ENCODE data around the gene ITSN1. TPM values are rescaled to one million over a fixed set of nuclear protein-coding genes. Genes with fewer than 3 reads are reported as not detected.

ITSN1 gene
- total RNA-seq, 1 donor from 2014 or later: 116 TPM

DNA sequence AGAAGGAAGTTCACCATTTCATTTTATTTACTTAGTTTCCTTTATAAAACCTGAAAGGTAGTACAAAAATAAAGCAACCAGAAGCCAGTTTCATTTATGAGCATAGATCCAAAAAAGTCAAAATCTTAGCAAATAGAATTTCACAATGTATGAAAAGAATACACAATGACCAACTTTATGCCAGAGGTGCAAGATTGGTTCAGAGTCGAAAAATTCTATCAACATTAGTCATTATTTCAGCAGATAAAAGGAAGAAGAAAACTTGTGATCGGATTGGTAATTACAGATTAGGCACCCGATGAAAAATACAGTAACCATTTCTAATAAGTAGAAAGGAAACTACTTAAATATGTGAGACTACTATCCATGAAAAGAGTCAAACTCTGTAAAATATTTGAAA lies 89.1 kb downstream of the ITSN1 start:
- H3K36me3 Mint-ChIP-seq (ENCODE audit: insufficient read depth): peaks cover 21% of the 10 kb centered on the region
- H3K27me3 Mint-ChIP-seq: no peaks in the 10 kb centered on the region
- no peak overlapping the region for H3K4me3 Mint-ChIP-seq (ENCODE audit: low read depth)
- no peak for DNase-seq (ENCODE audit: low spot score, unreplicated experiment)
- H3K27ac Mint-ChIP-seq: peak overlapping the region; percentile 50
- TF ChIP-seq, protein P1, sequence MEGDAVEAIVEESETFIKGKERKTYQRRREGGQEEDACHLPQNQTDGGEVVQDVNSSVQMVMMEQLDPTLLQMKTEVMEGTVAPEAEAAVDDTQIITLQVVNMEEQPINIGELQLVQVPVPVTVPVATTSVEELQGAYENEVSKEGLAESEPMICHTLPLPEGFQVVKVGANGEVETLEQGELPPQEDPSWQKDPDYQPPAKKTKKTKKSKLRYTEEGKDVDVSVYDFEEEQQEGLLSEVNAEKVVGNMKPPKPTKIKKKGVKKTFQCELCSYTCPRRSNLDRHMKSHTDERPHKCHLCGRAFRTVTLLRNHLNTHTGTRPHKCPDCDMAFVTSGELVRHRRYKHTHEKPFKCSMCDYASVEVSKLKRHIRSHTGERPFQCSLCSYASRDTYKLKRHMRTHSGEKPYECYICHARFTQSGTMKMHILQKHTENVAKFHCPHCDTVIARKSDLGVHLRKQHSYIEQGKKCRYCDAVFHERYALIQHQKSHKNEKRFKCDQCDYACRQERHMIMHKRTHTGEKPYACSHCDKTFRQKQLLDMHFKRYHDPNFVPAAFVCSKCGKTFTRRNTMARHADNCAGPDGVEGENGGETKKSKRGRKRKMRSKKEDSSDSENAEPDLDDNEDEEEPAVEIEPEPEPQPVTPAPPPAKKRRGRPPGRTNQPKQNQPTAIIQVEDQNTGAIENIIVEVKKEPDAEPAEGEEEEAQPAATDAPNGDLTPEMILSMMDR (IDR thresholded peaks at IDR 0.05; ENCODE audit: unreplicated experiment): no peak
- H3K4me1 Mint-ChIP-seq (ENCODE audit: low read depth): peaks cover 19% of the 10 kb centered on the region
- H3K9me3 Mint-ChIP-seq (ENCODE audit: low read depth): no peaks in the 10 kb centered on the region

- TF ChIP-seq, protein P1 (IDR thresholded peaks at IDR 0.05; ENCODE audit: unreplicated experiment): no peak
- no peak for DNase-seq (ENCODE audit: low spot score, unreplicated experiment)
- H3K36me3 Mint-ChIP-seq (ENCODE audit: insufficient read depth): peaks cover 22% of the 10 kb centered on the region
- peaks cover 19% of the 10 kb centered on the region for H3K4me1 Mint-ChIP-seq (ENCODE audit: low read depth)
- no peaks in the 10 kb centered on the region for H3K9me3 Mint-ChIP-seq (ENCODE audit: low read depth)
- H3K27me3 Mint-ChIP-seq: no peaks in the 10 kb centered on the region
- peak overlapping the region; percentile 88 for H3K27ac Mint-ChIP-seq
- no peak overlapping the region for H3K4me3 Mint-ChIP-seq (ENCODE audit: low read depth)
These were observed 89.7 kb downstream of the ITSN1 start for GRCh38 chr21:33732038-33732437.

- no peaks in the 10 kb centered on the region for H3K9me3 Mint-ChIP-seq (ENCODE audit: low read depth)
- no peak for DNase-seq (ENCODE audit: low spot score, unreplicated experiment)
- no peak overlapping the region for H3K27ac Mint-ChIP-seq
- TF ChIP-seq, protein P1 (IDR thresholded peaks at IDR 0.05; ENCODE audit: unreplicated experiment): no peak
- peaks cover 19% of the 10 kb centered on the region for H3K4me1 Mint-ChIP-seq (ENCODE audit: low read depth)
- no peaks in the 10 kb centered on the region for H3K27me3 Mint-ChIP-seq
- H3K4me3 Mint-ChIP-seq (ENCODE audit: low read depth): no peak overlapping the region
- H3K36me3 Mint-ChIP-seq (ENCODE audit: insufficient read depth): peaks cover 19% of the 10 kb centered on the region
These were observed 91.3 kb downstream of the ITSN1 start for GRCh38 chr21:33733601-33734000.

DNA sequence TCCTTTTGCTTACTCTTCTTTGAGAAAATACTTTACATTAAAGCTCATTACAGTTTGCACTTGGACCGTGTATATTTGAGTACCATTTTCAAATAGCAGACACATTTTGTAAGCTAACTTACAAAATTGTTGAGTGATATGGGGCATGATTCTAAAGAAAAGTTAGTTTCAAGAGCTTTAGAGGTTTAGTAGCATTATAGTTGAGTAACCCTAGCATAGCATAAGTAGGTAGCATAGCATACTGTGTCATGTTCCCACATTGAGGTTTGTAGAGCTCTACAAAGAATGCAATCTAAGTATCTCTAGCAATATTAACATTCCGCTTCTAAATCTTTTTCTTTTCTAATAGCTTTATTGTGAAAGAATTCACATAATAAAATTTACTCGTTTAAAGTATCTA lies 92.0 kb downstream of the ITSN1 start:
- H3K4me3 Mint-ChIP-seq (ENCODE audit: low read depth): no peak overlapping the region
- peaks cover 17% of the 10 kb centered on the region for H3K4me1 Mint-ChIP-seq (ENCODE audit: low read depth)
- no peak overlapping the region for H3K27ac Mint-ChIP-seq
- no peak for DNase-seq (ENCODE audit: low spot score, unreplicated experiment)
- no peaks in the 10 kb centered on the region for H3K9me3 Mint-ChIP-seq (ENCODE audit: low read depth)
- H3K36me3 Mint-ChIP-seq (ENCODE audit: insufficient read depth): peaks cover 20% of the 10 kb centered on the region
- TF ChIP-seq, protein P1 (IDR thresholded peaks at IDR 0.05; ENCODE audit: unreplicated experiment): no peak
- H3K27me3 Mint-ChIP-seq: no peaks in the 10 kb centered on the region

DNA sequence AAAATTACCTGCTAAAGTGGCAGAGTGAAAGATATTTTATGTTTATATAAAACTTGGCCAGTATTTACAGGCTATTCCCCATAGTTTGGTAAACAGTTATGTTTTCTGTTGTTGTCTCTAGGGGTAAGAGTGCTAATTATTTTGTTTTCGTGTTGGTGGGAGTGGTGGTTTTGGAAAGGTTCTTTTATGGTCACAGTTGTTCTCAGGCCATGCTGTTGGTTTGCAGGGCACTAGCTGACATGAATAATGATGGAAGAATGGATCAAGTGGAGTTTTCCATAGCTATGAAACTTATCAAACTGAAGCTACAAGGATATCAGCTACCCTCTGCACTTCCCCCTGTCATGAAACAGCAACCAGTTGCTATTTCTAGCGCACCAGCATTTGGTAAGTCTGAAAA lies 92.5 kb downstream of the ITSN1 start:
- H3K9me3 Mint-ChIP-seq (ENCODE audit: low read depth): no peaks in the 10 kb centered on the region
- DNase-seq (ENCODE audit: low spot score, unreplicated experiment): no peak
- peaks cover 12% of the 10 kb centered on the region for H3K4me1 Mint-ChIP-seq (ENCODE audit: low read depth)
- H3K4me3 Mint-ChIP-seq (ENCODE audit: low read depth): no peak overlapping the region
- no peak overlapping the region for H3K27ac Mint-ChIP-seq
- TF ChIP-seq, protein P1 (IDR thresholded peaks at IDR 0.05; ENCODE audit: unreplicated experiment): no peak
- H3K36me3 Mint-ChIP-seq (ENCODE audit: insufficient read depth): peaks cover 20% of the 10 kb centered on the region
- H3K27me3 Mint-ChIP-seq: no peaks in the 10 kb centered on the region
